GM18951 (cell line): Measurements from ENCODE around the gene NRIP3.

ENCODE experiments used
- POLR2A ChIP-seq: IDR thresholded peaks from 4 replicates; pipeline ENCODE4 v1.6.1; 2011; ENCODE audit warnings: mild to moderate bottlenecking; ENCODE audit not compliant: insufficient read length, insufficient read depth; ENCODE audit errors: extremely low read depth
- in situ Hi-C: fragments of 300-500 bp; cut with MboI; formaldehyde crosslinking; loops from one replicate; pipeline ENCODE4 v1.12.0; 2022; ENCODE audit warnings: low sequenced_read_pairs, mixed read lengths, inconsistent platforms; ENCODE audit not compliant: unreplicated experiment

Gene NRIP3

GRCh38 chr11:8971196-8971923 is 32.4 kb downstream of the NRIP3 start:
- in situ Hi-C loops: no loop called here
- TF ChIP-seq POLR2A: no peak

- in situ Hi-C loops: no loop called here
- TF ChIP-seq POLR2A: no peak
Observed at GRCh38 chr11:8967184-8967583, 36.6 kb downstream of the NRIP3 start.

GRCh38 chr11:8964324-8965320 is 39.2 kb downstream of the NRIP3 start, which contains the start of gene TMEM9B:
TSS of gene TMEM9B (minus strand) at chr11:8964442. CDS start at chr11:8964313, 129 bp downstream.
- TF ChIP-seq POLR2A: peak; percentile 86
- in situ Hi-C loops: no loop called here

GRCh38 chr11:8963569-8964323 is 40.1 kb downstream of the NRIP3 start:
- TF ChIP-seq POLR2A: no peak
- in situ Hi-C loops: no loop called here

GRCh38 chr11:8962841-8963240 is 41.0 kb downstream of the NRIP3 start:
- no peak for TF ChIP-seq POLR2A
- in situ Hi-C loops: no loop called here

GRCh38 chr11:8961401-8961800 is 42.4 kb downstream of the NRIP3 start:
- no peak for TF ChIP-seq POLR2A

GRCh38 chr11:8959546-8960166 is 44.1 kb downstream of the NRIP3 start:
- no peak for TF ChIP-seq POLR2A
- in situ Hi-C loops: no loop called here

More at GRCh38 chr11:8961401-8961800, 42.4 kb downstream of the NRIP3 start:
- in situ Hi-C loops: no loop called here

- in situ Hi-C loops: no loop called here
- TF ChIP-seq POLR2A: no peak
Observed at GRCh38 chr11:8956860-8957259, 46.9 kb downstream of the NRIP3 start.

- no peak for TF ChIP-seq POLR2A
- in situ Hi-C loops: no loop called here
Observed at GRCh38 chr11:8948886-8949285, 54.9 kb downstream of the NRIP3 start.

GRCh38 chr11:8947230-8947943 is 56.4 kb downstream of the NRIP3 start:
- in situ Hi-C loops: no loop called here
- no peak for TF ChIP-seq POLR2A

- in situ Hi-C loops: no loop called here
- no peak for TF ChIP-seq POLR2A
Observed at GRCh38 chr11:8942518-8943066, 61.2 kb downstream of the NRIP3 start, which contains the start of gene ASCL3. TSS of gene ASCL3 (minus strand) at chr11:8943016. CDS start at chr11:8938161, 4,855 bp downstream.
